ENCODE data around the gene GBX2. TPM values are rescaled to one million over a fixed set of nuclear protein-coding genes. Genes with fewer than 3 reads are reported as not detected.

The GBX2 gene
- total RNA-seq, 1 donor from 2014 or later, result not detected

- H3K27me3 ChIP-seq, result no peaks in the 10 kb centered on the region
- no peak overlapping the region for H3K27ac ChIP-seq
- H3K4me3 ChIP-seq, result no peak overlapping the region
- no peaks in the 10 kb centered on the region for H3K4me1 ChIP-seq
- intact Hi-C loops (cut with DNase I), result no loop called here
- no peaks in the 10 kb centered on the region for H3K9me3 ChIP-seq
- no peak for DNase-seq (ENCODE audit: low spot score in 2 of 2)
- H3K36me3 ChIP-seq, result no peaks in the 10 kb centered on the region
- no peak for TF ChIP-seq CTCF (IDR thresholded peaks at IDR 0.05)
Measured at GRCh38 chr2:236196366-236196765, 28.2 kb upstream of the GBX2 start.

DNA sequence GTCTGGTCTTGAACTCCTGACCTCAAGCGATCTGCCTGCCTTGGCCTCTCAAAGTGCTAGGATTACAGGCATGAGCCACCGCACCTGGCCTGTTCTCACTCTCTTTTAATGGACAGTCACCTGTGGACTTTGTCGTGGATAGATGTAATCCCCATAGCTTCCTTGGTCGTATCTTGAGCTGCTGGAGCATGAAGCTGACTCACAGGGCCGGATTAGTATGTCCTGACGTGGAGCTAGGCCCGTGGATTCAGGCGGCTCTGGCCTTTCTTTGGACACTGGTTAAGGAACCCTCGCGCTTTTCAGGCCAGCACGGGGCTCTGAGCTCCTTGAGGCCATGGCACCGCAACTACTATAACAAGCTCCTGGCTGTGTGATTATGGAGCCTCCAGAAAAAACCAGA lies 27.5 kb upstream of the GBX2 start:
- no peaks in the 10 kb centered on the region for H3K36me3 ChIP-seq

DNA sequence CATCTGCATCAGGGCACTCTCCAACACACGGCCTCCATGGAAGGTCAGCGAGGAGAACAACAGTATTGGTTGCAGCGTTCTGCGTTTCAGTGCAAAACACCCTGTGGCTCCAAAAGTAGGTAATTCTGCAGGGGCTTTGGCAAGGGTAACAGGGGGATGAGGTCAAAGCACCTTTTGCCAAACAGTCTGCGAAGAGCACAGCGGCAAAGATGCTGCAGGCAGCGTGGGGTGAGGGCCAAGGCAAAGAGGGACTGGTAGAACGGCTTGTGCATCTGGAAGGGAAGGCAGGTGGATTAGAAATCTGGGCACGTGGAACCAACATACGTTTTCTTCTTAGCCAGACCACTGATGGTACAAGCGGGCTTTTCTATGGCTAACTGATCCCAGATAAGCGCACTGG lies 26.6 kb upstream of the GBX2 start:
- TF ChIP-seq CTCF (IDR thresholded peaks at IDR 0.05), result no peak
- Histone ChIP-seq H3K9me3 (no peaks in the 10 kb centered on the region), H3K4me1 (no peaks in the 10 kb centered on the region), H3K27me3 (no peaks in the 10 kb centered on the region), H3K4me3 (no peak overlapping the region), H3K36me3 (no peaks in the 10 kb centered on the region), H3K27ac (no peak overlapping the region)
- no peak for DNase-seq (ENCODE audit: low spot score in 2 of 2)
- intact Hi-C loops (cut with DNase I), result no loop called here

More for the DNA sequence above, 27.5 kb upstream of the GBX2 start:
- Histone ChIP-seq H3K4me1 (no peaks in the 10 kb centered on the region), H3K4me3 (no peak overlapping the region), H3K27me3 (no peaks in the 10 kb centered on the region), H3K9me3 (no peaks in the 10 kb centered on the region), H3K27ac (no peak overlapping the region)
- TF ChIP-seq CTCF (IDR thresholded peaks at IDR 0.05), result no peak
- intact Hi-C loops (cut with DNase I), result no loop called here
- DNase-seq (ENCODE audit: low spot score in 2 of 2), result no peak

- H3K4me1 ChIP-seq, result no peaks in the 10 kb centered on the region
- no peak for DNase-seq (ENCODE audit: low spot score in 2 of 2)
- H3K27ac ChIP-seq, result no peak overlapping the region
- H3K9me3 ChIP-seq, result no peaks in the 10 kb centered on the region
- H3K4me3 ChIP-seq, result no peak overlapping the region
- intact Hi-C loops (cut with DNase I), result no loop called here
- no peaks in the 10 kb centered on the region for H3K27me3 ChIP-seq
- H3K36me3 ChIP-seq, result no peaks in the 10 kb centered on the region
- no peak for TF ChIP-seq CTCF (IDR thresholded peaks at IDR 0.05)
Measured at GRCh38 chr2:236193026-236193425, 24.8 kb upstream of the GBX2 start.

DNA sequence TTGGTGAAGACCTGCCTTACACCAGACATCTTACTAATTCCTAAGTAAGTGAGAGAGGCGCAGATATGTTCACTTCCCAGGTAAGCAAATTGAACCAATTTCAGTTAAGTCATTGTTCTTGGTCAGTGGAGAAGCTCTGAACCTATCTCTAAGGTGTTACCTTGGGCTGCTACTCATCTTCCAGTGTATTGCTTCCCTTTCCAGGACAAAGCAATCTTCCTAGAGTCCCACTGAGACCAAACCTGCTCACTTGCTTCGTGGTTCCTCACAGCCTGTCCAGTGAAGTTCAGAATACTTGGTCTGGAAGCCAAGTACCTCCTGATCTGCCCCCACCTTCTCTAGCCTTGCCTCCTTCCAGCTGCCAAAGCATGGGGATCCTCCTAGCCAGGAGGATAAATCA lies 22.5 kb upstream of the GBX2 start:
- H3K9me3 ChIP-seq, result no peaks in the 10 kb centered on the region
- no peaks in the 10 kb centered on the region for H3K36me3 ChIP-seq
- no peak for DNase-seq (ENCODE audit: low spot score in 2 of 2)
- no peak overlapping the region for H3K4me3 ChIP-seq
- no peak for TF ChIP-seq CTCF (IDR thresholded peaks at IDR 0.05)
- H3K27ac ChIP-seq, result no peak overlapping the region
- intact Hi-C loops (cut with DNase I), result no loop called here
- no peaks in the 10 kb centered on the region for H3K27me3 ChIP-seq
- no peaks in the 10 kb centered on the region for H3K4me1 ChIP-seq

DNA sequence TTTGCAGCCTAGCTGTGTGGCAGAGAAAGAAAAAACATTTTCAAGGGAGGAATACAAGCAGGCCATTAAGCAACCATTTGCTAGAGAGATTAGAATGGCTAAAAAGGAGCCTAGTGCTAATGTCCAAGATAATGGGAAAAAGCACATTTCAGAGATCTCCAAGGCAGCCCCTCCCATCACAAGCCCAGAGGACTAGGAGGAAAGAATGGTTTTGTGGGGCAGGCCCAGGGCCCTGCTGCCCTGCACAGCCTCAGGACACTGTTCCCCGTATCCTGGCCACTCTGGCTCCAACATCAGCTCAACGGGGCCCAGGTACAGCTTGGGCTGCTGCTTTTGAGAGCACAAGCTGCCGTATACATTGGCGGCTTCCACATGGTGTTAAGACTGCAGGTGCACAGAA lies 16.5 kb upstream of the GBX2 start:
- H3K27me3 ChIP-seq, result peaks cover under 1% of the 10 kb centered on the region
- no peak for DNase-seq (ENCODE audit: low spot score in 2 of 2)

More for the DNA sequence above, 16.5 kb upstream of the GBX2 start:
- Histone ChIP-seq H3K4me3 (no peak overlapping the region), H3K9me3 (no peaks in the 10 kb centered on the region), H3K4me1 (peaks cover 0 to under 1% of the 10 kb centered on the region in 2 donors), H3K27ac (no peak overlapping the region), H3K36me3 (no peaks in the 10 kb centered on the region)
- no peak for TF ChIP-seq CTCF (IDR thresholded peaks at IDR 0.05)
- intact Hi-C loops (cut with DNase I), result loop anchor here (5.0 kb wide), 1 partner anchor 417 kb away; no protein-coding TSS in a partner anchor

Measured in ascending aorta (tissue), 2 donors.